ENCODE data around the gene QPCTL. TPM values are rescaled to one million over a fixed set of nuclear protein-coding genes. Genes with fewer than 3 reads are reported as not detected.

QPCTL gene
- total and polyA plus RNA-seq, 2 of the 4 experiments (the other 2 are of a cell fraction) = 6.6 to 11.5 TPM

DNA sequence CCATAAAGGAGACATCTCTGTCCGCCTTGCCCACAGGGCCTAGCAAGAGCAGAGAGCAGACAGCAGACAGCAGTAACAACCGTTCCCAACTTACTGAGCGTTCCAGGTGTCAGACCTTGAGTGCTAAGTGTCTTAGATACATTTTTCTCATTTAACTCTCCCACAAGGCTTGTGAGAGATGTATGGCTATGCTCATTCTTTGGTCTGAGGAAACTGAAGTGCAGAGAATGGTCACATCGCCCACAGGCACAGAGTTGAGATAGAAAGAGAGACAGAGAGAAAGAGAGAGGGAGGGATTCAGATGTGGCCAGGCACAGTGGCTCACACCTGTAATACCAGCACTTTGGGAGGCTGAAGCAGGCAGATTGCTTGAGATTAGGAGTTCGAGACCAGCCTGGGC is 55.0 kb downstream of the QPCTL start:
- Histone ChIP-seq H2BK15ac (ENCODE audit: low read depth, low read length) (no peak overlapping the region), H2AFZ (replicated peaks; ENCODE audit: low read length, poor library complexity) (no peak overlapping the region), H3K9ac (ENCODE audit: low read depth, low read length) (no peak overlapping the region), H3K9me3 (ENCODE audit: control insufficient read depth, insufficient read depth, low read length) (no peaks in the 10 kb centered on the region), H4K8ac (ENCODE audit: low read depth in 2 of 2, low read length in 2 of 2) (no peak overlapping the region), H2BK20ac (ENCODE audit: low read depth, low read length) (no peak overlapping the region), H2AK9ac (replicated peaks; ENCODE audit: low read depth, low read length, poor library complexity) (no peak overlapping the region), H4K5ac (ENCODE audit: low read depth, low read length) (no peak overlapping the region), H4K91ac (ENCODE audit: insufficient read depth, low read depth, low read length) (no peak overlapping the region), H3K36me3 (ENCODE audit: control insufficient read depth, insufficient read depth, low read length) (no peaks in the 10 kb centered on the region), H3K14ac (replicated peaks; ENCODE audit: low read depth, low read length) (no peak overlapping the region), H3K27ac (ENCODE audit: insufficient read depth, low read length) (no peak overlapping the region), H2AK5ac (ENCODE audit: low read depth, low read length) (no peak overlapping the region), H3K27me3 (ENCODE audit: control insufficient read depth, insufficient read depth, low read length) (peaks cover 22% of the 10 kb centered on the region), H3K56ac (ENCODE audit: extremely low read depth, insufficient read depth, low read length) (no peak overlapping the region), H3K23ac (ENCODE audit: low read depth, low read length) (no peak overlapping the region), H2BK120ac (ENCODE audit: low read depth, low read length) (no peak overlapping the region), H3K4me2 (ENCODE audit: low read depth, low read length) (no peak overlapping the region), H3K9me1 (ENCODE audit: insufficient read depth, low read length) (no peaks in the 10 kb centered on the region), H3K79me1 (ENCODE audit: low read depth in 1 of 2, low read length in 2 of 2) (no peaks in the 10 kb centered on the region), H4K20me1 (ENCODE audit: insufficient read depth, low read length) (no peaks in the 10 kb centered on the region), H3K4me1 (ENCODE audit: control insufficient read depth, insufficient read depth, low read length) (no peaks in the 10 kb centered on the region), H3K4ac (ENCODE audit: low read depth, low read length) (no peak overlapping the region), H2BK5ac (ENCODE audit: low read depth, low read length, poor library complexity, severe bottlenecking) (no peak overlapping the region), H3K4me3 (ENCODE audit: insufficient read depth, low read depth, low read length) (no peak overlapping the region), H3K18ac (ENCODE audit: low read depth, low read length) (no peak overlapping the region)
- intact Hi-C loops (cut with micrococcal nuclease) (no loop called here), dilution Hi-C loops (cut with HindIII; ENCODE audit: low sequenced_read_pairs, unreplicated experiment) (no loop called here), in situ Hi-C loops (cut with MboI; ENCODE audit: low sequenced_read_pairs) (no loop called here)
- no peak for ATAC-seq (ENCODE audit: low read depth)
- POLR2A ChIA-PET (ENCODE audit: unreplicated experiment) = no interaction called here
- CTCF ChIA-PET = no interaction called here
- TF ChIP-seq BHLHE40 (IDR thresholded peaks at IDR 0.05; ENCODE audit: low read depth, low read length) (no peak), RFX5 (IDR thresholded peaks at IDR 0.05; ENCODE audit: low read depth, low read length) (no peak), MAZ (IDR thresholded peaks at IDR 0.05; ENCODE audit: borderline replicate concordance, low read depth, low read length) (no peak), POLR2A (IDR thresholded peaks at IDR 0.05; ENCODE audit: low read depth, low read length) (no peak), CHD1 (IDR thresholded peaks at IDR 0.05; ENCODE audit: low read depth, low read length) (no peak), CEBPB (IDR thresholded peaks at IDR 0.05; ENCODE audit: low read depth, low read length) (no peak), SMC3 (IDR thresholded peaks at IDR 0.05; ENCODE audit: low read depth, low read length) (no peak), MXI1 (IDR thresholded peaks at IDR 0.05; ENCODE audit: borderline replicate concordance, low read depth, low read length) (no peak), CTCF (conservative IDR thresholded peaks at IDR 0.05; ENCODE audit: low read depth, low read length) (no peak), FOS (IDR thresholded peaks at IDR 0.05; ENCODE audit: low read depth, low read length) (no peak), NFE2L2 (IDR thresholded peaks at IDR 0.05; ENCODE audit: low read depth, low read length) (no peak), RCOR1 (IDR thresholded peaks at IDR 0.05; ENCODE audit: insufficient replicate concordance, low read length) (no peak), USF2 (IDR thresholded peaks at IDR 0.05; ENCODE audit: low read depth, low read length) (no peak), MAFK (IDR thresholded peaks at IDR 0.05; ENCODE audit: low read depth, low read length) (no peak), RAD21 (IDR thresholded peaks at IDR 0.05; ENCODE audit: low read length) (no peak)
- TF ChIP-seq, protein P1, sequence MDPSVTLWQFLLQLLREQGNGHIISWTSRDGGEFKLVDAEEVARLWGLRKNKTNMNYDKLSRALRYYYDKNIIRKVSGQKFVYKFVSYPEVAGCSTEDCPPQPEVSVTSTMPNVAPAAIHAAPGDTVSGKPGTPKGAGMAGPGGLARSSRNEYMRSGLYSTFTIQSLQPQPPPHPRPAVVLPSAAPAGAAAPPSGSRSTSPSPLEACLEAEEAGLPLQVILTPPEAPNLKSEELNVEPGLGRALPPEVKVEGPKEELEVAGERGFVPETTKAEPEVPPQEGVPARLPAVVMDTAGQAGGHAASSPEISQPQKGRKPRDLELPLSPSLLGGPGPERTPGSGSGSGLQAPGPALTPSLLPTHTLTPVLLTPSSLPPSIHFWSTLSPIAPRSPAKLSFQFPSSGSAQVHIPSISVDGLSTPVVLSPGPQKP (IDR thresholded peaks at IDR 0.05; ENCODE audit: borderline replicate concordance, low read depth, low read length) = no peak
- no peak for DNase-seq
- no TSS peak for BruUV-seq (replicated peaks)
- WGBS, 2 experiments (ENCODE audit: extremely low coverage in 2 of 2, insufficient read length in 1 of 2) = no CpG with 5 or more reads among the region's 5 CpGs

Data from IMR-90 (cell line).